ENCODE data around the gene KNSTRN.

GRCh38 chr15:40355976-40356585, 26.4 kb upstream of the KNSTRN start:
- TF ChIP-seq CTCF (IDR thresholded peaks at IDR 0.05) (no peak), POLR2A (IDR thresholded peaks at IDR 0.05) (no peak)

Data from suprapubic skin (tissue), 3 donors.